Measurements from ENCODE around the gene RC3H2.
A peak's percentile ranks its signal among the peaks of the same experiment; 100 is the strongest.

Gene RC3H2

GRCh38 chr9:122940749-122941581 is 35.8 kb upstream of the RC3H2 start, which contains the start of gene RABGAP1:
TSS of gene RABGAP1 (plus strand) at chr9:122941020. CDS start at chr9:122957060, 16,040 bp downstream.
- ATAC-seq (ENCODE audit: insufficient read depth, low read depth) (peak; percentile 96), DNase-seq (peak; percentile 97)
- Histone ChIP-seq H3K4me2 (ENCODE audit: insufficient read depth, low read length) (peak within 1 kb of the TSS; percentile 93), H3K36me3 (ENCODE audit: insufficient read depth, low read length) (peaks cover 20% of the 10 kb centered on the region), H3K4me1 (ENCODE audit: insufficient read depth, low read length) (peaks cover 31% of the 10 kb centered on the region), H3K79me2 (ENCODE audit: insufficient read depth, low read length) (peaks cover 53% of the 10 kb centered on the region), H4K20me1 (ENCODE audit: insufficient read depth, low read length) (no peaks in the 10 kb centered on the region; the same call in 1 of the 2 replicates), H3K9me3 (ENCODE audit: insufficient read depth, low read length, severe bottlenecking) (no peaks in the 10 kb centered on the region), H2AFZ (ENCODE audit: low read depth, low read length) (peak within 1 kb of the TSS; percentile 84), H3K9ac (ENCODE audit: low read depth, low read length) (peak within 1 kb of the TSS; percentile 74), H3K27ac (ENCODE audit: low read length) (peak within 1 kb of the TSS; percentile 87), H3K4me3 (ENCODE audit: low read depth in 1 of 2, low read length in 2 of 2) (peak within 1 kb of the TSS; percentile 90 to 91), H3K27me3 (ENCODE audit: insufficient read depth, low read length, poor library complexity) (no peaks in the 10 kb centered on the region)
- TF ChIP-seq EZH2 (IDR thresholded peaks at IDR 0.05; ENCODE audit: borderline replicate concordance, low read depth, low read length, severe bottlenecking): no peak
- TF ChIP-seq CTCF (IDR thresholded peaks at IDR 0.05; ENCODE audit: borderline replicate concordance, extremely low read depth, low read length, poor library complexity, severe bottlenecking): no peak

- Histone ChIP-seq H3K9ac (ENCODE audit: low read depth, low read length) (peak overlapping the region; percentile 56), H3K4me1 (ENCODE audit: insufficient read depth, low read length) (peaks cover 28% of the 10 kb centered on the region), H2AFZ (ENCODE audit: low read depth, low read length) (peak overlapping the region; percentile 84), H3K36me3 (ENCODE audit: insufficient read depth, low read length) (peaks cover 20% of the 10 kb centered on the region), H3K79me2 (ENCODE audit: insufficient read depth, low read length) (peaks cover 49% of the 10 kb centered on the region), H3K27me3 (ENCODE audit: insufficient read depth, low read length, poor library complexity) (no peaks in the 10 kb centered on the region), H3K4me3 (ENCODE audit: low read depth in 1 of 2, low read length in 2 of 2) (peak overlapping the region; percentile 18 to 91; a peak in 3 of 4 replicates), H3K9me3 (ENCODE audit: insufficient read depth, low read length, severe bottlenecking) (no peaks in the 10 kb centered on the region), H3K27ac (ENCODE audit: low read length) (peak overlapping the region; percentile 87), H3K4me2 (ENCODE audit: insufficient read depth, low read length) (peak overlapping the region; percentile 93), H4K20me1 (ENCODE audit: insufficient read depth, low read length) (no peaks in the 10 kb centered on the region; the same call in 1 of the 2 replicates)
- TF ChIP-seq EZH2 (IDR thresholded peaks at IDR 0.05; ENCODE audit: borderline replicate concordance, low read depth, low read length, severe bottlenecking): no peak
- TF ChIP-seq CTCF (IDR thresholded peaks at IDR 0.05; ENCODE audit: borderline replicate concordance, extremely low read depth, low read length, poor library complexity, severe bottlenecking): no peak
- ATAC-seq (ENCODE audit: insufficient read depth, low read depth) (no peak), DNase-seq (no peak)
These were observed 35.2 kb upstream of the RC3H2 start for GRCh38 chr9:122940454-122940748.

GRCh38 chr9:122939601-122940000 is 34.4 kb upstream of the RC3H2 start:
- TF ChIP-seq EZH2 (IDR thresholded peaks at IDR 0.05; ENCODE audit: borderline replicate concordance, low read depth, low read length, severe bottlenecking) (no peak), CTCF (IDR thresholded peaks at IDR 0.05; ENCODE audit: borderline replicate concordance, extremely low read depth, low read length, poor library complexity, severe bottlenecking) (no peak)
- Histone ChIP-seq H3K4me3 (ENCODE audit: low read depth in 1 of 2, low read length in 2 of 2) (no peak overlapping the region), H3K4me2 (ENCODE audit: insufficient read depth, low read length) (no peak overlapping the region), H3K9ac (ENCODE audit: low read depth, low read length) (no peak overlapping the region), H4K20me1 (ENCODE audit: insufficient read depth, low read length) (no peaks in the 10 kb centered on the region; the same call in 1 of the 2 replicates), H3K79me2 (ENCODE audit: insufficient read depth, low read length) (peaks cover 46% of the 10 kb centered on the region), H2AFZ (ENCODE audit: low read depth, low read length) (no peak overlapping the region), H3K9me3 (ENCODE audit: insufficient read depth, low read length, severe bottlenecking) (no peaks in the 10 kb centered on the region), H3K27ac (ENCODE audit: low read length) (no peak overlapping the region), H3K4me1 (ENCODE audit: insufficient read depth, low read length) (peaks cover 26% of the 10 kb centered on the region), H3K36me3 (ENCODE audit: insufficient read depth, low read length) (peaks cover 20% of the 10 kb centered on the region), H3K27me3 (ENCODE audit: insufficient read depth, low read length, poor library complexity) (no peaks in the 10 kb centered on the region)
- ATAC-seq (ENCODE audit: insufficient read depth, low read depth) (no peak), DNase-seq (no peak)

All from DND-41 (cell line).